ENCODE data around the gene LRRC32.

DNA sequence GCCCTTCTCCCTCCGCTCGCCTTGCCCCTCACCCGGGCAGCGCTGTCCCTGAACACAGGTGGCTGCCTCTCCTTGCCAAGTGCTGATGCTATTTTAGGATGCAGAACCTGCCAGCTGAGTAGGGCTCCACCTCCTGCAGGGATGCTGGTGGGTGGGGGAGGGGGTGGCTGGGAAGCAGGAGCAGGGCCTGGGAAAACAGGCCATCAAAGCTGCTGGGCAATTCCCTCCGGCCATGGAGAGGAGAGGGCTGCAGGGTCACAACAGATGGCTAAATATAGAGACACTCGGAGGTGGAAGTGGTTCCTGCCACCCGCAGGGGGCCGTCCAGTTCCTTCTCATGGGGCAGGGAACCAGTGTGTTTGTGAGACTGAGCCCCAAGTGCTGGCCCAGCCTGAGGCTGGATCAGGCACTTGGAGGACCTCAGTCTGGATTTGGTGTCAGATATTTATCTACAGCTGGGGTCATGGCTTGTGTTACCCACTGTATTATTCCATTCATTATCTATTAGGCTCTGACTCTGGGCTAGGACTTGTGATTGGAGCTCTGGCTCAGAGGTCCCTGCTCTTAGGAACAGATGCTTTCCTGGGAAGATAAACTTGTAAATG lies 59.6 kb downstream of the LRRC32 start:
- TF ChIP-seq, protein P1, sequence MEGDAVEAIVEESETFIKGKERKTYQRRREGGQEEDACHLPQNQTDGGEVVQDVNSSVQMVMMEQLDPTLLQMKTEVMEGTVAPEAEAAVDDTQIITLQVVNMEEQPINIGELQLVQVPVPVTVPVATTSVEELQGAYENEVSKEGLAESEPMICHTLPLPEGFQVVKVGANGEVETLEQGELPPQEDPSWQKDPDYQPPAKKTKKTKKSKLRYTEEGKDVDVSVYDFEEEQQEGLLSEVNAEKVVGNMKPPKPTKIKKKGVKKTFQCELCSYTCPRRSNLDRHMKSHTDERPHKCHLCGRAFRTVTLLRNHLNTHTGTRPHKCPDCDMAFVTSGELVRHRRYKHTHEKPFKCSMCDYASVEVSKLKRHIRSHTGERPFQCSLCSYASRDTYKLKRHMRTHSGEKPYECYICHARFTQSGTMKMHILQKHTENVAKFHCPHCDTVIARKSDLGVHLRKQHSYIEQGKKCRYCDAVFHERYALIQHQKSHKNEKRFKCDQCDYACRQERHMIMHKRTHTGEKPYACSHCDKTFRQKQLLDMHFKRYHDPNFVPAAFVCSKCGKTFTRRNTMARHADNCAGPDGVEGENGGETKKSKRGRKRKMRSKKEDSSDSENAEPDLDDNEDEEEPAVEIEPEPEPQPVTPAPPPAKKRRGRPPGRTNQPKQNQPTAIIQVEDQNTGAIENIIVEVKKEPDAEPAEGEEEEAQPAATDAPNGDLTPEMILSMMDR (IDR thresholded peaks at IDR 0.05) = peak in 1 of 4 experiments; percentile 10
- no peak for TF ChIP-seq POLR2A (IDR thresholded peaks at IDR 0.05)

Data from uterus (tissue), 2 donors.